SK-N-MC (cell line): ENCODE results near the gene TMEM59L.

Experiments used
- EZH2 ChIP-seq: fragments of 200-600 bp; sonication (generic); IDR thresholded peaks from one replicate; pipeline ENCODE4 v1.6.1; 2017; ENCODE audit warnings: antibody characterized with exemption
- POLR2AphosphoS5 ChIP-seq: IDR thresholded peaks from 2 replicates; pipeline ENCODE4 v1.6.1; 2012; ENCODE audit warnings: mild to moderate bottlenecking, low read depth, low read length, borderline replicate concordance

GRCh38 chr19:18634612-18635297, 22.1 kb downstream of the TMEM59L start:
- TF ChIP-seq EZH2 (no peak), POLR2AphosphoS5 (no peak)
